HG02610 (cell line): Measurements from ENCODE around the gene C2CD4C.
"Not testable (repeated sequence)": the region's sequence is repeated elsewhere in the genome, so short reads cannot be mapped to it uniquely, and the experiment has no call there.

Experiments
- ATAC-seq: cut with Tn5 transposase; IDR thresholded peaks from one replicate; pipeline ENCODE4 v1.9.1; 2021; ENCODE audit warnings: mild to moderate bottlenecking, moderate library complexity; ENCODE audit not compliant: unreplicated experiment

The C2CD4C gene

DNA sequence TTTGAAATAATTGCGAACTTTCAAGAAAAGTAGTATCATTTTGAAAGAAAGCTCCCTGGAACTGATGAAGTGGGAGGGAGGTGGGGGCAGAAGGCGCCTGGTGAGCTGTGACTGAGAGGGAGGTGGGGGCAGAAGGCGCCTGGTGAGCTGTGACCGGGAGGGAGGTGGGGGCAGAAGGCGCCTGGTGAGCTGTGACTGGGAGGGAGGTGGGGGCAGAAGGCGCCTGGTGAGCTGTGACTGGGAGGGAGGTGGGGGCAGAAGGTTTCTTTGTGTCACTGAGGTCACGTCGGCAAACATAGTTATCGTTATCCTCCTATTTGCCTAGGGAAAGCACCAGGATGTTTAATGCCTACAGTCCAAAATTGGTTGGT, 24.2 kb downstream of the C2CD4C start:
- ATAC-seq = no peak

DNA sequence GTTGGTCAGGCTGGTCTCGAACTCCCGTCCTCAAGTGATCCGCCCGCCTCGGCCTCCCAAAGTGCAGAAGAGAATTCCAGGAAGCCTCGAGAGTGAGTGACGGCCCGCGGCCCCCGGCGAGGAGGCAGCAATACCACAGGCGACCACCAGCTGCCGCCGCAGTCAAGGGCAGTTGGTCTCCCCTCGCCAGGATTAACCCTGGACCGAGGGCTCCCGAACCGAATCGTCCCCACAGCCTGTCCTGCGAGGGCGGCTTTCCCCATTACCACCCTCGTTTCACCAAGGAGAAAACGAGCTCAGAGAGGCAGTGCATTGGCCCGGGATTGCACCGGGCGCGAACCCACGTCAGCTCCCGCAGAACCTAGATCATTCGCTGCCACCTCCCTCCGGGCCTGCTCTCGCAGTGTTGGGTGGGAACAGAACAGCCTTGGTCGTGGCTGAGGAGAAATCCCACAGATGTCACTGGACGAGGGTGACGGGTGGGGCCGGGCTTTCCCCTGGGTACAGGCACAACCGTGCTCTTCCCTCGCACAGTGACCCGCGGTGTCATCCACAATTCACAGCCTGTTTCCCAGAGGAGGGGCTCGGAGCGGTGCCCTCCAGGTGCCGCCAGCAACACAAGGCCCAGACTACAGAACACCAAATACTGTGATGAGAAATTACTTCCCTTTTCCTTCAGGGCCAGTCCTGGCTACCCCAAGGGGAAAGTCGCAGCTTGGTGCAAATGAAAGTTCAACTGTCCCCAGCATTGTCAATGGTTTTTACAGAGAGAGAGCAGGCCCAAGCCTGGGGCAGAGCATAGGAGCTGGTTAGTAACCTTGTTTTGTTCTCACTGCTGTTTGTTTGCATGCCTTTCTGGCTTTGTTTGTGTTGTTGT, 24.8 kb downstream of the C2CD4C start:
- no peak for ATAC-seq

- ATAC-seq = no peak
These were observed 25.9 kb downstream of the C2CD4C start for GRCh38 chr19:383040-383439.

DNA sequence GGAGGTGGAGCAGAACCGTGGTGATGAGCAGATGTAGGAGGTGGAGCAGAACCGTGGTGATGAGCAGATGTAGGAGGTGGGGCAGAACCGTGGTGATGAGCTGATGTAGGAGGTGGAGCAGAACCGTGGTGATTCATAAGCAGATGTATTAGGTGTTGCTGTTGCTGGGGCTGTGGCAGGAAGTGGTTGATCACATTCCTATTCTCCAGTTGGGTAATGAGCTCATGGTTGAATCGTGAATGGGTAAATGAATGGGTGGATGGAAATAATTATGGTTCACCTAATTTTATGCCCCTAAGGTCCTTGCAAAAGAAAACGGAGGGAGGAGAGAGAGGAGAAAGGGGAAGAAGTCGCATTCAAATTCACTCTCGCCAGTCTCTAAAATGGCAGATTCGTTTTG, 26.4 kb downstream of the C2CD4C start:
- ATAC-seq = not testable (repeated sequence)

DNA sequence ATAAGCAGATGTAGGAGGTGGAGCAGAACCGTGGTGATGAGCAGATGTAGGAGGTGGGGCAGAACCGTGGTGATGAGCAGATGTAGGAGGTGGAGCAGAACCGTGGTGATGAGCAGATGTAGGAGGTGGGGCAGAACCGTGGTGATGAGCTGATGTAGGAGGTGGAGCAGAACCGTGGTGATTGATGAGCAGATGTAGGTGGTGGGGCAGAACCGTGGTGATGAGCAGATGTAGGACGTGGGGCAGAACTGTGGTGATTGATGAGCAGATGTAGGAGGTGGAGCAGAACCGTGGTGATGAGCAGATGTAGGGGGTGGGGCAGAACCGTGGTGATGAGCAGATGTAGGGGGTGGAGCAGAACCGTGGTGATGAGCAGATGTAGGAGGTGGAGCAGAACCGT, 27.0 kb downstream of the C2CD4C start:
- not testable (repeated sequence) for ATAC-seq

DNA sequence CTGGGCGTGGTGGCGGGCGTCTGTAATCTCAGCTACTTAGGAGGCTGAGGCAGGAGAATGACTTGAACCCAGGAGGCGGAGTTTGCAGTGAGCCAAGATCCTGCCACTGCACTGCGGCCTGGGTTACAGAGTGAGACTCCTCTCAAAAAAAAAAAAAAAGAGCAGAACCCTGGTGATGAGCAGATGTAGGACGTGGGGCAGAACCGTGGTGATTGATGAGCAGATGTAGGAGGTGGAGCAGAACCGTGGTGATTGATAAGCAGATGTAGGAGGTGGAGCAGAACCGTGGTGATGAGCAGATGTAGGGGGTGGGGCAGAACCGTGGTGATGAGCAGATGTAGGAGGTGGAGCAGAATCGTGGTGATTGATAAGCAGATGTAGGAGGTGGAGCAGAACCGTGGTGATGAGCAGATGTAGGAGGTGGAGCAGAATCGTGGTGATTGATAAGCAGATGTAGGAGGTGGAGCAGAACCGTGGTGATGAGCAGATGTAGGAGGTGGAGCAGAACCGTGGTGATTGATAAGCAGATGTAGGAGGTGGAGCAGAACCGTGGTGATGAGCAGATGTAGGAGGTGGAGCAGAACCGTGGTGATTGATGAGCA, 28.2 kb downstream of the C2CD4C start:
- not testable (repeated sequence) for ATAC-seq

DNA sequence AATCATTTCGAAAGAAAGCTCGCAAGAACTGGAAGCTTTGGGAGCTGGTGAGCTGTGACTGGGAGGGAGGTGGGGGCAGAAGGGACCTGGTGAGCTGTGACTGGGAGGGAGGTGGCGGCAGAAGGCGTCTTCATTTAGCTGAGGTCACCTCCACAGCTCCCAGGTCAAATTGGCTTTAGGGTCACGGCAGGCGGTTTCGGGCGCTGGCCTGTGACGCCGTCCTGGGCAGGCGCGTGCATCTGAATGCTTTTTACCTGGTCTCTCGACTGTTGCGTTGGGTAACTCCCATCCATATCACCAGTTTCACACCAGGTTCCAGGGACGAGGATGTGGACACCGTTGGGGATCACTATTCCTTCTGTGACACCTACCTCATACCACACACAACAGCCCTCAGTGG, 29.2 kb downstream of the C2CD4C start:
- ATAC-seq = no peak

- no peak for ATAC-seq
These were observed 30.2 kb downstream of the C2CD4C start for GRCh38 chr19:378706-379105.

DNA sequence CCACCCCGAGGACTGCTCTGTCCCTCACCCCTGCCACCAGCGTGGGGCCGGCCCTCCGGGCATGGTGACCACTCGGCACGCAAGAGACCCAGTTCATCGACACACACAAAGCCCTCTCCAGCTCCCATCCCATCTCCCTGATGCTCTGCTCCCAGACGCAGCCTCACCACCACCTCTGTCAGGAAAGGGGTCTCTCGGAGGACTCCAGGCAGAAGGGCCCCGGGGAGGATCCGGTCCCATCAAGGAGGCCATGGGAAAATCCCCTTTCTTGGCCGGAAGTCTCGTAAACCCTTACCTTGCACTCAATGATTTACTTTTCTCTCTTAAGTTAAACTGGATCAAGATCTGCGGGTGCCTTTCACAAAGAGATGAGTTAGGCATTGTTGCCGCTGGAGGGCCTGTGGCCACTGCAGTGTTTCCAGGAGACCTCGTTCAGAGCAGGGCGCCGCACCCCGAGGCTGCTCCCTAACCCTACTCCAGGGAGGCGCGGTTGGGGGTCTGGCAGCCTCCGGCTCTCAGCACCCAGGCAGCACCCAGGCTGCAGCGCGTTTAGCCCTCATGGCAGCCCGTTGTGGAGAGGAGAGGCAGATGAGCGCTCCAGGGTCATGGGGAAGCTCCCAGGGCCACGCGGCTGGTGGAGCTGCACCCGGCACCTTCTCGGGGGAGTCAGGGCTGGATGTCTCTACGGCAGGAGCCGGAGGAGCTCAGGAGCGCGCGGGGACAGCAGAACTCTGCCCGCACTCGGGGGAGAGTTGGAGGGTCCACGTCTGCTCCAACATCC, 31.0 kb downstream of the C2CD4C start:
- no peak for ATAC-seq

DNA sequence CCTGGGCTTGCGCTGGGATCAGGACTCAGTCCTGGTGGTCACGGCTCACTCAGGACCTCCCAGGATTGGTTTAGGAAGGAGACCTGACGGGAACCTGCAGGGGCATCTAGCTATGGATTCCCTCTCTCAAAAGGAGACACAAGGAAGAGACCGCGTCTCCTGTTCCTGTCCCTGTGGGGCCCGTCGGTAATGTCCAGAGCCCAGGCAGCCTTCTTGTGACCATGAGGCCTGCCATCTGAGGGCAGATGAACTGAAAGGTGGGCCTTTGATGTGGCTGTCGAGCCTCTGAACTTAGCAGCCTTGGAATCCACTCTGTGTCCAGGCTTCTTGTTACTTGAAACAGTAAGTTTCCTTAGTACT, 32.9 kb downstream of the C2CD4C start:
- ATAC-seq = no peak

DNA sequence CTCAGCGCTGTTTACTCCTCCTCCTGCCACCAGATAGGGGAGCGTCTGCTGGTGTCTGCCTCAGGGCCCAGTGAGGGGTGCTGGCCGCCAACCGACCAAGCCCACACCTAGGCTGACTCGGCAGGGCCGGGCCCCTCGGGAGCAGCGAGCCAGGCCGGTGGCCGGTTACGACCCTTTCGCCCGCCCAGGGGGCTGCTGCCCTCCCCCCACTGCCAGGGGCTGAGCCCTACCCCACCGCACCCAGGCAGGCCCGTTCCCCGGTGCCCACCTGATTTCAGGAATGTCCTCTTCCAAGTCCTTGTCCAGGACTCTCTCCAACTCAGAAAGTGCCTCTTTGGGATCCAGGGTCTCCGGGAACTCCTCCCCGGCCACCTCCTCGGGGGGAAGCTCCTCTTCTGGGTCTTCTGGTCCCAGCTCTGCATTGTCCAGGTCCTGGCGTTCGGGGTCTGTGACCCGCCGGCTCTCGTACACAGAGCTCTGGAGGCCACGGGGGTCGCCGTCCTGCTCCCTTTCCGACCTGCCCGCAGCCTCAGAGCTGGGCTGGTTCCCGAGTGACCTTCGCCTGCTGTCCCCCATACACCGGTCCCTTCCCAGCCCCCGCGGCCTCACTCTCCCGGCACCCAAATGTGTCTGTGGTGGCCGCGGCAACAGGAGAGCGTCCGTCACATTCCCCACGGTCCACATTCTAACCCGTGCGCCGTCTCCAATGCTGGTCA, 33.4 kb downstream of the C2CD4C start:
- no peak for ATAC-seq

DNA sequence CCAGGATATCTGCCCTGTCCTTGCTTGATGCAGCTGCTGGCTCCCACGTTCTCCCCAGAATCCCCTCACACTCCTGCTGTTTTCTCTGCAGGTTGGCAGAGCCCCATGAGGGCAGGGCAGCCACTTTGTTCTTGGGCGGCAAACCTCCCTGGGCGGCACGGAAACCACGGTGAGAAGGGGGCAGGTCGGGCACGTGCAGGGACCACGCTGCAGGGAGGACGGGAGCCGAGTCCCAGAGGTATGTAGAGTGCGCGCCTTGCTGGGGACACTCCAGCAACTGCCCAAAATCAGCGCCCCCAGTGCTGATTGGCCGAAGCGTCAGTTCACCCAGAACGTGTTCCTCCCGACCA, 34.1 kb downstream of the C2CD4C start:
- no peak for ATAC-seq

DNA sequence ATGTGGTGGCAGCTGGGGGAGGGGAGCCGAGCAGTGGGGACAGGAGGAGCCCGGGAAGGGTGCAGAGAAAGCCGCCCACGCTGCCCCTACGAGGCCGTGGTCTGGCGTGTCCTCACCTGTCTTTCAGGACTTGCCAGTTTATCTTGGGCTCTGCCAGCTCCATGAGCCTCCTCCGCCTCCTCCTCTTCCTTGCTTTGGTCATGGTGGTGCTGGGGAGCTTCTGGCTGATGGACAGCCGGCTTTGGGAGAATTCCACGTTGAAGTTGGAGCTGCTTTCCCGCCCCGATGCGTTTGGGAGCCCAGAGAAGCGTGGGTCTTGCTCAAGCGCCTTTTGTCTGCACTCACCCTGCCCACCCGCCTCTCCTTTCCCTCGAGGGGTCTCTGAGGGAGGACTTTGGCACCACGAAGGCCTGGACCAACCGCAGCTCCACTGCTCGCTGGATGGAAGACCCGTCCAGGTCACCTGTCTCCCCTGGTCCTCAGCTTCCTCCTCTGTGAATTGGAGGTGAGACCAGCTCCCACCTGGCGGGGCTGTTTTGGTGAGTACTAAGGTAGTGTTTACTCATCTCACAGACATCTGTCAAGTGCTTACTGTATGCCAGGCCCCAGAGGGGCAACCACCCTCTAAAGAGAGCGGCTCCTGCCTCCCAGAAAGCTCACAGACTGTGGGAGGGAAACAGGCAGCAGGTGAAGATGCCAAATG, 34.6 kb downstream of the C2CD4C start:
- no peak for ATAC-seq

GRCh38 chr19:373391-374182, 35.4 kb downstream of the C2CD4C start:
- no peak for ATAC-seq

GRCh38 chr19:372306-372890, 36.5 kb downstream of the C2CD4C start:
- ATAC-seq = no peak

DNA sequence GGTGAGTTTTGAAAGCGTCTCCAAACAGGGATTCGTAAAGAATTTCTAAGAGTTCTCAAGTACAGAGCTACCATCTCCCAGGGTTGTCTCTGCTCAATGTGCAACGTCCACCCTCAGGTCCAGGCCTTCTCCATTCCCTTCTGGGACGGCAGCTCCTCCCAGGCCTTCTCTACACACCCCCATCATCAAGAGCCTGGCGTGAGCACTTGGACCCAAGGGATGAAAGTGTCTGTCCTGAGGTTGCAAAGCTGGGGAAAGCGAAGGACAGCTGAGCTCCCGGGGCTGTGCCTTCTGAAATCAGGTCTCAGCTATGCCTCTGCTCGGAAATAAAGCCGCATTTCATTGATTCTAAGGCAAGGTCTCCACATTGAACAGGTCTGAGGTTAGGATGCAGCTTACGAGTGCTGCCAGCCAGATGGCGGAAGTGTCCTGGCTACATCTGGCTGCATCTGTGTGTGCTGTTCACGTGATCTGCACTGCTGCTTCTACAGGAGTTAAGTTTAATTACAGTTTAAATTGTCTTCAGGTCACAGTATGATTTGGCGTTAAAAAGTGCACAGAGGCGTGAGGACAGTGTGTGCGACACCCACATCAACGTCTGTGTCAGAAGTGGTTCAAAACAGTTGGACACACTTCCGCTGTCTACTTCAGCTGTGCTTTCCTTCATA, 37.3 kb downstream of the C2CD4C start:
- no peak for ATAC-seq

GRCh38 chr19:370641-371330, 38.2 kb downstream of the C2CD4C start:
- no peak for ATAC-seq

DNA sequence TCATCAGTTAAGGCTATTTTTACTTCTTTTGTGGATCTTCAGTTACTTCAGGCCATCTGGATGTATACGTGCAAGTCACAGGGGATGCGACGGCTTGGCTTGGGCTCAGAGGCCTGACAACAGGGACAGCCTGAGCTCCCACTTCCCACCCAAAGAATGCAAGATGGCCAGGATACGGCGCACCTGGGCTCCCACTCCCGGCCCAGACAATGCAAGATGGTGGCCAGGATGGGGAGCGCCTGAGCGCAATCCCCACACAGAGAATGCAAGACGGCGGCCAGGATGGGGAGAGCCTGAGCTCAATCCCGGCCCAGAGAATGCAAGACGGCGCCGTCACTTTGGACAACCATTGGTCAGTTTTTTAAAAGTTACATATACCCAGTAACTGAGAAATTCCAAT, 39.1 kb downstream of the C2CD4C start:
- ATAC-seq = no peak
